K562 (cell line): ENCODE measurements around the gene ITK. TPM values are rescaled to one million over a fixed set of nuclear protein-coding genes. Genes with fewer than 3 reads are reported as not detected.
"Not testable (repeated sequence)": the region's sequence is repeated elsewhere in the genome, so short reads cannot be mapped to it uniquely, and the experiment has no call there.

Experiments used
- ATAC-seq: fragments of 200-7000 bp; cut with Tn5 transposase; 3 replicates; pipeline ENCODE4 v1.9.1; 2020; ENCODE audit warnings: moderate library complexity
- BruUV-seq: library from RNA; stranded (reverse); fragments of 400-500 nt; replicated peaks from 2 replicates; lab custom pipeline; 2021; lab: Mats Ljungman, UMichigan
- CTCF ChIA-PET: fragments of 300-600 bp; formaldehyde crosslinking; extraction: SDS; loops from one replicate; lab custom pipeline; 2021; ENCODE audit warnings: low intra/inter-chr PET ratio; lab: Yijun Ruan, JAX
- POLR2A ChIA-PET: fragments of 300-600, 350-650 bp; sonication (Branson Sonifier 250); formaldehyde crosslinking; extraction: SDS; loops from one replicate; lab custom pipeline; 2021; ENCODE audit warnings: antibody characterized with exemption, inconsistent platforms; lab: Yijun Ruan, JAX
- DNase-seq, 4 experiments: peaks; one replicate each; pipeline versions ENCODE4 v3.0.0 to v3.0.0-alpha.2; 2011 to 2018; ENCODE audit warnings: low spot score in 3 of 4, mixed read lengths in 3 of 4; ENCODE audit errors: extremely low read depth in 1 of 4
- FAIRE-seq: peaks from 2 replicates; lab custom pipeline; 2011; peaks lifted over from hg19 to GRCh38; lab: Jason Lieb, UNC
- H2AFZ ChIP-seq: 2 replicates; pipeline ENCODE4 v1.6.0; 2011; ENCODE audit warnings: low read depth, low read length, control low read depth, inconsistent platforms
- H3K27ac ChIP-seq: fragments of 200-600 bp; 3 replicates; pipeline ENCODE4 v1.8.0; 2011; ENCODE audit warnings: low read depth, mild to moderate bottlenecking, control low read depth, inconsistent platforms, low read length, moderate library complexity, mixed read lengths; ENCODE audit errors: extremely low read depth
- H3K27me3 ChIP-seq, 2 experiments: fragments of 300-600 bp in 1 of 2; 2 replicates in 1 of 2; 3 replicates in 1 of 2; pipeline versions ENCODE4 v1.6.0 to v1.8.0; 2011; ENCODE audit warnings: inconsistent platforms in 2 of 2, low read length in 2 of 2, mild to moderate bottlenecking in 1 of 2, mixed read lengths in 1 of 2, moderate library complexity in 1 of 2; ENCODE audit not compliant: control insufficient read depth in 2 of 2, insufficient read depth in 2 of 2
- H3K36me3 ChIP-seq: fragments of 300-600 bp; 3 replicates; pipeline ENCODE4 v1.8.0; 2011; ENCODE audit warnings: mild to moderate bottlenecking, low read length, inconsistent platforms; ENCODE audit not compliant: control insufficient read depth, insufficient read depth
- H3K4me1 ChIP-seq, 2 experiments: fragments of 200-600 bp in 1 of 2; replicated peaks in 1 of 2; 2 replicates in 1 of 2; 3 replicates in 1 of 2; pipeline versions ENCODE4 v1.5.1 to v1.8.0; 2011; ENCODE audit warnings: inconsistent platforms in 2 of 2, low read length in 2 of 2, mild to moderate bottlenecking in 1 of 2, mixed read lengths in 1 of 2, moderate library complexity in 1 of 2; ENCODE audit not compliant: control insufficient read depth in 2 of 2, insufficient read depth in 2 of 2
- H3K4me2 ChIP-seq: 2 replicates; pipeline ENCODE4 v1.6.1; 2011; ENCODE audit warnings: low read length, control low read depth, inconsistent platforms, mixed read lengths; ENCODE audit not compliant: insufficient read depth
- H3K4me3 ChIP-seq: fragments of 200-600 bp; sonication (generic), shearing (Covaris generic); 2 replicates; pipeline ENCODE4 v1.5.1; 2016; ENCODE audit warnings: control low read depth, inconsistent platforms
- H3K79me2 ChIP-seq: fragments of 200-600 bp; 3 replicates; pipeline ENCODE4 v1.8.0; 2011; ENCODE audit warnings: low read length, inconsistent platforms; ENCODE audit not compliant: control insufficient read depth, insufficient read depth
- H3K9ac ChIP-seq, 2 experiments: 2 replicates each; pipeline versions ENCODE4 v1.6.0 to v1.6.1; 2011; ENCODE audit warnings: low read depth in 2 of 2, low read length in 2 of 2, control low read depth in 1 of 2, inconsistent platforms in 1 of 2, mild to moderate bottlenecking in 1 of 2, mixed read lengths in 1 of 2; ENCODE audit not compliant: insufficient read depth in 1 of 2
- H3K9me1 ChIP-seq: one replicate; pipeline ENCODE4 v1.6.0; 2011; ENCODE audit warnings: inconsistent platforms, mild to moderate bottlenecking, low read length, moderate library complexity; ENCODE audit not compliant: control insufficient read depth, insufficient read depth
- H3K9me3 ChIP-seq: replicated peaks from 2 replicates; pipeline ENCODE4 v1.5.1; 2011; ENCODE audit warnings: low read depth, low read length, inconsistent platforms; ENCODE audit not compliant: control insufficient read depth, insufficient read depth
- H4K20me1 ChIP-seq: replicated peaks from 2 replicates; pipeline ENCODE4 v1.6.1; 2011; ENCODE audit warnings: low read length, inconsistent platforms, mixed read lengths; ENCODE audit not compliant: control insufficient read depth, insufficient read depth
- WGBS: fragments of 100-300 bp; shearing (Covaris generic); methylation state at CpG from one replicate; pipeline ENCODE4 v1.1.6; 2016; ENCODE audit warnings: low coverage, mixed read lengths; ENCODE audit not compliant: insufficient coverage; ENCODE audit errors: missing lambda C conversion rate; 5-methylcytosine and 5-hydroxymethylcytosine counted together
- in situ Hi-C: fragments of 300-500 bp; cut with MboI; formaldehyde crosslinking; loops from 4 replicates; pipeline ENCODE4 v1.15.0; 2018; ENCODE audit warnings: inconsistent platforms, mixed read lengths
- intact Hi-C: fragments of 100-400 bp; cut with micrococcal nuclease; formaldehyde crosslinking; loops from 2 replicates; pipeline ENCODE4 v1.14.2; 2022
- polyA plus RNA-seq, 8 experiments: library from polyadenylated mRNA; depleted of rRNA in 4 of 8; stranded (reverse) in 5 of 8; unstranded in 3 of 8; fragments of >200 nt; fragmentation: Nextera tagmentation in 2 of 8; fragmentation: Illumina TruSeq in 1 of 8; extraction: Ambion mirVana in 2 of 8; extraction: Trizol in 1 of 8; gene quantifications; 2 replicates each; pipeline versions ENCODE4 v1.2.1 to v1.2.3, GENCODE V29; 2011 to 2014; ENCODE audit warnings: inconsistent platforms in 1 of 8, missing spikeins in 1 of 8
- total RNA-seq, 7 experiments: library from RNA; depleted of rRNA in 6 of 7; stranded (reverse); fragments of >200 nt in 6 of 7; fragmentation: Illumina TruSeq in 2 of 7; extraction: Trizol in 2 of 7; gene quantifications; 2 replicates each; pipeline versions ENCODE4 v1.2.1 to v1.2.3, GENCODE V29; 2011 to 2021; ENCODE audit warnings: low replicate concordance in 1 of 7
- TF ChIP-seq, protein P1 (sequence below): fragments of 250-450 bp; sonication (Bioruptor Pico); IDR thresholded peaks from 2 replicates; pipeline ENCODE4 v1.5.0; 2022; ENCODE audit warnings: mild to moderate bottlenecking

The ITK gene
- total and polyA plus RNA-seq, 9 of the 15 experiments (the other 6 are each of a cell fraction or from before 2014, with no cell fraction given) = 0.04 to 0.75 TPM; not detected in 7

DNA sequence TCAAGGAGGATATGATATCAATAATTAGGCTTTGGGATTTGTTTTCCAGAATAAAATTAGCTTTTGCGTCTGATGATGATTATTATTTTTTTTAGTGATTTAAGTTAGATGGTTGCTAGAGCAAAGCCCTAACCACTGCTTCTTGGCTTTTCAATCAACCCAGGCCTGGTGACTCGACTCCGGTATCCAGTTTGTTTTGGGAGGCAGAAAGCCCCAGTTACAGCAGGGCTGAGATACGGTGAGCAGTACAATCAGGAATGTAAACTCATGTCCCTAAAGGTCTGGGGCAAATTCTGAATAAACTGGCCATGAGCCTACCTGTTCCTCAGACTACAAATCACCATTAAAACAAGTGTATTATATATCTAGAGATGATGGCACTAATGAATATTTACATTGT, 60.8 kb downstream of the ITK start (continued):
- TF ChIP-seq, protein P1, sequence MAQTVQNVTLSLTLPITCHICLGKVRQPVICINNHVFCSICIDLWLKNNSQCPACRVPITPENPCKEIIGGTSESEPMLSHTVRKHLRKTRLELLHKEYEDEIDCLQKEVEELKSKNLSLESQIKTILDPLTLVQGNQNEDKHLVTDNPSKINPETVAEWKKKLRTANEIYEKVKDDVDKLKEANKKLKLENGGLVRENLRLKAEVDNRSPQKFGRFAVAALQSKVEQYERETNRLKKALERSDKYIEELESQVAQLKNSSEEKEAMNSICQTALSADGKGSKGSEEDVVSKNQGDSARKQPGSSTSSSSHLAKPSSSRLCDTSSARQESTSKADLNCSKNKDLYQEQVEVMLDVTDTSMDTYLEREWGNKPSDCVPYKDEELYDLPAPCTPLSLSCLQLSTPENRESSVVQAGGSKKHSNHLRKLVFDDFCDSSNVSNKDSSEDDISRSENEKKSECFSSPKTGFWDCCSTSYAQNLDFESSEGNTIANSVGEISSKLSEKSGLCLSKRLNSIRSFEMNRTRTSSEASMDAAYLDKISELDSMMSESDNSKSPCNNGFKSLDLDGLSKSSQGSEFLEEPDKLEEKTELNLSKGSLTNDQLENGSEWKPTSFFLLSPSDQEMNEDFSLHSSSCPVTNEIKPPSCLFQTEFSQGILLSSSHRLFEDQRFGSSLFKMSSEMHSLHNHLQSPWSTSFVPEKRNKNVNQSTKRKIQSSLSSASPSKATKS (CRISPR knock-in tag) = no peak

GRCh38 chr5:157244704-157245103, 64.1 kb downstream of the ITK start:
- under 1% methylated on average over 7 of the region's 7 CpGs for WGBS
- ATAC-seq, H3K36me3 ChIP-seq, BruUV-seq, H3K9ac ChIP-seq, H4K20me1 ChIP-seq, H3K9me3 ChIP-seq, H2AFZ ChIP-seq, H3K27ac ChIP-seq, intact Hi-C loops, CTCF ChIA-PET, FAIRE-seq, H3K9me1 ChIP-seq, H3K4me2 ChIP-seq, H3K4me1 ChIP-seq, POLR2A ChIA-PET, H3K79me2 ChIP-seq, H3K4me3 ChIP-seq, H3K27me3 ChIP-seq, DNase-seq: not testable (repeated sequence)
- in situ Hi-C loops = loop anchor here (10.0 kb wide), 1 partner anchor 230 kb away; no protein-coding TSS in a partner anchor
